Dermis blood vessel endothelial cell (primary cell): ENCODE results near the gene CALM3. TPM values are rescaled to one million over a fixed set of nuclear protein-coding genes. Genes with fewer than 3 reads are reported as not detected.
A peak's percentile ranks its signal among the peaks of the same experiment; 100 is the strongest.

Experiments used
- DNase-seq: peaks from one replicate; pipeline ENCODE4 v3.0.0; 2010
- total RNA-seq: library from RNA; depleted of rRNA; stranded (reverse); fragments of >200 nt; gene quantifications from 2 replicates; pipeline ENCODE4 v1.2.3, GENCODE V29; 2014

CALM3 gene
- total RNA-seq, 1 donor from 2014 or later = 154 TPM

DNA sequence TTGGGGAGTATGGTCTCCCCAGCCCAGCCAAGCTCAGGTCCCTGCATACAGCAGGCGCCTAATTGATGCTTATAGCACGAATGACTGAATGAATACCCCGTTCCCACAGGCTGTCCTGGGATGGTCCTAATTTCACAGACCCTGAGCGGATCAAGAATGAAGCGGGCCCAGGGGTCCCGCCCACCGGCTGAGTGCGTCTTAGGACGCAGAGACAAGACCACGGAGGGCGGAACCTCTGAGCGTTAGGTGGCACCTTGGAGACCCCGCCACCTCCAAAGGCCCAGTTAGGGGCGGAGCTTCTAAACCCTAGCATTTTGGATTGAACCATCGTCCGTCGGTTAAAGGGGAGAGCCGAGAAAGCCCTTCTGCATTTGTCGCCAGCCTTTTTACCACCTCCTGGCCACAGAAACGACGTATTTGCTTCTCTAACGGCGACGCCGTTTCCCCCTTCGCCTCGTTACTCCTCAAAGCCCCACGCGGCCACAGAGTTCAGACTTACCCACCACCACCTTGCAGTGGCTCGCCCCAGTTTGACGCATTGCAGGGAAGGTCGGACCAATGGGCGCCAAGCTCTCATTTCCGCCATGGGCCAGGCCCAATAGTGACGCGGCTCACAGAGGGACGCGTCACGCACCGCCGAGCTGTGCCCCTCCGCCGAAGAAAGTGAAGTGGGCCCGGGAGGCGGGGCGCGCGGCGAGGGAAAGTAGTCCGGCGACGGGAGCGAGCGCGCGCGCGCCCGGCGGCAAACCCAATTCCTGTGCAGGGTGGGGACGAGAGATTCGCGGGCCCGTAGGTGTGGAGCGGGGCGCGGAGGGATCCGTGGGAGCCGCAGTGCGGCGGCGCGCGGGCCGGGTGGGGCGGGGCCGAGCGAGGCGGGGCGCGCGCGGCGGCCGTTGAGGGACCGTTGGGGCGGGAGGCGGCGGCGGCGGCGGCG lies 479 bp upstream of the CALM3 start:
- peak; percentile 99 for DNase-seq

DNA sequence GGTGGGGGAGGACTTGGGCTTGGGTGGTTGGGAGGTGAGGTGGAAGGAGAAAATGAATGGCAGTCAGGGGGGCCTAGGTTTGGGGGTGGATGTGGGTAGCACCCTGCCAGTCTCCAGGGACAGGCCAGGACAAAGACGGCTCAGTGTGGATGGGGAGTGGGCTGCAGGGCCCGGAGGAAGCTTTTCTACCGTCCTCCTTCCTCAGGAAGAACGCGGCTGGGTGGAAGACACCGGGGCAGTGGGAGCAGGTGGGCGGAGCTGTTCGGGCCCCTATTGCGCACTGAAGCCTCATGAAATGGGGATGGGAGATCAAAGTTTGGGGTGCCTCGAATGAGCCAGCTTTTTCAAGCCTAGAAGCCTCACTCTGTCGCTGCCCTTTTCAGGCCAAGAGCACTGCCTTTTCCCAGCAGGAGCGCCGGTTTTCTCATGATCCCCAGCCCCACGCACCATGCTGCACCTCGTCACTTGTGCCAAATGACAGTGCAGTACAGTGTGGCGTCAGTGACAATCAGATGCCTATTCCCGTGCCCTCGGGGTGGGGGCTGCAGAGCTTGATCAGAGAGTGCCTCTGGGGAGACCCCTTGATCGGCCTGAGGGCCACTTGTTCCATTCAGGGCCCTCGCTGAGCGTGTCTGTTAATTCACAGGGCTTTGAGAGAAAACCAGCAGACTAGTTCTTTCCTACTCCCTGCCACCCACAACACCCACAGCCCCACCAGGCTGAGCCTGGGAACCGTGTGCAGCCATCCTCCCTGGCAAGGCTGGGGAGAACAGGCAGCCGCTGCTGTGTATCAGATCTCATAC lies 1.5 kb downstream of the CALM3 start:
- no peak for DNase-seq

- DNase-seq = no peak
Measured at GRCh38 chr19:46603195-46603637, 2.1 kb downstream of the CALM3 start.

DNA sequence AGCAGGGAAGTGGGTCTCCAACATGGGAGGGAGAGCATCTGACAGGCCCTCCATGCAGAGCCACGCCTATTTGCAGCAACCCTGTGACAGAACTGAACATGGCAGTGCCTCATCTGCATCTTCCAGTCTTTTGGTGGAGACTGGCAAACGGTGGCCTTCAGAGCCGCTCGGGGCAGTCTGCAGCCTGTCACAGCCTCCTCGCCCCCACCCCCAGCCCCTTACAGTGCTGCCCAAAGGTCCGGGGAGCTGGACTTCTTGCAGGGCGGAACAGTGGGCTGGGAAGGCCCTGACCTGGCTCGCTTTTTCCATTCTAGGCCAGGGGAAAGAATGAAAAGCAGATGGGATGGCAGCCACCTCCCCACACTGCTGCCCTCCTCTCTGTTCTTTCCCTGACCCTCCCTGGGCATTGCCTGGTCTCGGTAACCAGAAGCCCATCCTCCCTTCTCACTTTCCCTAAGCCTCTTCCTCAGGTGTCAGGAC lies 2.7 kb downstream of the CALM3 start:
- DNase-seq = no peak

- DNase-seq = no peak
Measured at GRCh38 chr19:46604781-46605355, 3.7 kb downstream of the CALM3 start.

GRCh38 chr19:46605356-46605821 lies 4.3 kb downstream of the CALM3 start:
- no peak for DNase-seq

GRCh38 chr19:46606019-46606418 lies 4.9 kb downstream of the CALM3 start:
- no peak for DNase-seq

DNA sequence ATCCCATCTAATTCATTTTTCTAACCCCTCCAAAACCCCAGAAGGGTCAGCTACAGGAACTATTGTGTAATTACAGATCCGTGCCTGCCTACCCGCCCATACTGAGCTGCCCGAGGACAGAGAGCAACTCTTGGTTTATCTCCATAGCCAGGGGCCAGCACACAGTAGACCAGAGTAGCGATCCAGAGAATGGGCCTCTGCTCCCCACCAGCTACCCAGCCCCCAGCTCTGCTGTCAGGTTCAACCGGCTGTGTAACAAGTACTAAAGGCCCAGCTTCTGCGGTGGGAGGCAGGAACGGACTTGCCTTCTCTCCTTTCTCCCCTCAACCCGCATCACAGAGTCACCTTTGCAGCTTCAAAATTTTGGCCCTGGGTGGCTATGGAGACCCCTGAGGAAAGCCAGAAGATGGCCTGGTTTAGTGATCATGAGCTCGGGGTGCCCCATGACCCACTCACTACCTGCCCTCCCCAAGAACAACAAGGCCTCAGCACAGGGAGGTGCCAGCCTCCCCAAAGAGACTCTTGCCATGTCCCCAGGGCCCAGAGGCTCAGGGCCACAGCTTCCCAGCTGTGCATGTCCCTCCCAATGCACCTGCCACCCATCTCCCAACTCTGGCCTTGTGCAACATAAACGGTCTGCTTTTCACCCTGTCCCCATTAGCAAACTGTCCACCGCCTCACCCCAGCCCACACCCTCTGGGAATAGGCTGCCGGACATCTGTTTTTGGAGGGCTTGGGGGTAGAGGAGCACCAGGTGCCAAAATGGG lies 5.7 kb downstream of the CALM3 start:
- no peak for DNase-seq

- no peak for DNase-seq
Measured at GRCh38 chr19:46607448-46607841, 6.3 kb downstream of the CALM3 start.

- DNase-seq = no peak
Measured at GRCh38 chr19:46608178-46608577, 7.0 kb downstream of the CALM3 start.

DNA sequence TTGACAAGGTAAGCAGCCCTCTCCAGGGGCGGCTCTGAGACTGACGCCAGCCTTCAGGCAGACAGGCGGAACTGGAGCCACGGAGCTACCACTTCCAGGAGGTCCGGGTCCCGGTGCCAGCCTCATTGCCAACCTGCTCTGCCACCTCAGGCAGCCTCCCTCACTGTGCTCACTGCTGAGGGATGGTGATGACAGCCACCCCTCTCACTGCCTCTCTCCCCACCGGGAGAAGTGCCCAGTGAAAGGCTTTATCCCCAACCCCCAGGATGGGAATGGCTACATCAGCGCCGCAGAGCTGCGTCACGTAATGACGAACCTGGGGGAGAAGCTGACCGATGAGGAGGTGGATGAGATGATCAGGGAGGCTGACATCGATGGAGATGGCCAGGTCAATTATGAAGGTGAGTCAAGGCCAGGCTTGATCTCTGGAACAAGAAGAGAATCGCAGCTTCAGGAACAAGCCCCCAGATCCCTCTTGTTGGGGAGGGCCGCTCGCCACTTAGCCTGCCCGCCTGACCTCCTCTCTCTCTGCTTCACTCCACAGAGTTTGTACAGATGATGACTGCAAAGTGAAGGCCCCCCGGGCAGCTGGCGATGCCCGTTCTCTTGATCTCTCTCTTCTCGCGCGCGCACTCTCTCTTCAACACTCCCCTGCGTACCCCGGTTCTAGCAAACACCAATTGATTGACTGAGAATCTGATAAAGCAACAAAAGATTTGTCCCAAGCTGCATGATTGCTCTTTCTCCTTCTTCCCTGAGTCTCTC lies 7.6 kb downstream of the CALM3 start:
- no peak for DNase-seq

DNA sequence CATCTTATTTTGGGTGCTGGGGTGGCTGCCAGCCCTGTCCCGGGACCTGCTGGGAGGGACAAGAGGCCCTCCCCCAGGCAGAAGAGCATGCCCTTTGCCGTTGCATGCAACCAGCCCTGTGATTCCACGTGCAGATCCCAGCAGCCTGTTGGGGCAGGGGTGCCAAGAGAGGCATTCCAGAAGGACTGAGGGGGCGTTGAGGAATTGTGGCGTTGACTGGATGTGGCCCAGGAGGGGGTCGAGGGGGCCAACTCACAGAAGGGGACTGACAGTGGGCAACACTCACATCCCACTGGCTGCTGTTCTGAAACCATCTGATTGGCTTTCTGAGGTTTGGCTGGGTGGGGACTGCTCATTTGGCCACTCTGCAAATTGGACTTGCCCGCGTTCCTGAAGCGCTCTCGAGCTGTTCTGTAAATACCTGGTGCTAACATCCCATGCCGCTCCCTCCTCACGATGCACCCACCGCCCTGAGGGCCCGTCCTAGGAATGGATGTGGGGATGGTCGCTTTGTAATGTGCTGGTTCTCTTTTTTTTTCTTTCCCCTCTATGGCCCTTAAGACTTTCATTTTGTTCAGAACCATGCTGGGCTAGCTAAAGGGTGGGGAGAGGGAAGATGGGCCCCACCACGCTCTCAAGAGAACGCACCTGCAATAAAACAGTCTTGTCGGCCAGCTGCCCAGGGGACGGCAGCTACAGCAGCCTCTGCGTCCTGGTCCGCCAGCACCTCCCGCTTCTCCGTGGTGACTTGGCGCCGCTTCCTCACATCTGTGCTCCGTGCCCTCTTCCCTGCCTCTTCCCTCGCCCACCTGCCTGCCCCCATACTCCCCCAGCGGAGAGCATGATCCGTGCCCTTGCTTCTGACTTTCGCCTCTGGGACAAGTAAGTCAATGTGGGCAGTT lies 8.6 kb downstream of the CALM3 start:
- DNase-seq = no peak

DNA sequence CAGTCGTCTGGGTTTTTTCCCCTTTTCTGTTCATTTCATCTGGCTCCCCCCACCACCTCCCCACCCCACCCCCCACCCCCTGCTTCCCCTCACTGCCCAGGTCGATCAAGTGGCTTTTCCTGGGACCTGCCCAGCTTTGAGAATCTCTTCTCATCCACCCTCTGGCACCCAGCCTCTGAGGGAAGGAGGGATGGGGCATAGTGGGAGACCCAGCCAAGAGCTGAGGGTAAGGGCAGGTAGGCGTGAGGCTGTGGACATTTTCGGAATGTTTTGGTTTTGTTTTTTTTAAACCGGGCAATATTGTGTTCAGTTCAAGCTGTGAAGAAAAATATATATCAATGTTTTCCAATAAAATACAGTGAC lies 9.3 kb downstream of the CALM3 start:
- no peak for DNase-seq

DNA sequence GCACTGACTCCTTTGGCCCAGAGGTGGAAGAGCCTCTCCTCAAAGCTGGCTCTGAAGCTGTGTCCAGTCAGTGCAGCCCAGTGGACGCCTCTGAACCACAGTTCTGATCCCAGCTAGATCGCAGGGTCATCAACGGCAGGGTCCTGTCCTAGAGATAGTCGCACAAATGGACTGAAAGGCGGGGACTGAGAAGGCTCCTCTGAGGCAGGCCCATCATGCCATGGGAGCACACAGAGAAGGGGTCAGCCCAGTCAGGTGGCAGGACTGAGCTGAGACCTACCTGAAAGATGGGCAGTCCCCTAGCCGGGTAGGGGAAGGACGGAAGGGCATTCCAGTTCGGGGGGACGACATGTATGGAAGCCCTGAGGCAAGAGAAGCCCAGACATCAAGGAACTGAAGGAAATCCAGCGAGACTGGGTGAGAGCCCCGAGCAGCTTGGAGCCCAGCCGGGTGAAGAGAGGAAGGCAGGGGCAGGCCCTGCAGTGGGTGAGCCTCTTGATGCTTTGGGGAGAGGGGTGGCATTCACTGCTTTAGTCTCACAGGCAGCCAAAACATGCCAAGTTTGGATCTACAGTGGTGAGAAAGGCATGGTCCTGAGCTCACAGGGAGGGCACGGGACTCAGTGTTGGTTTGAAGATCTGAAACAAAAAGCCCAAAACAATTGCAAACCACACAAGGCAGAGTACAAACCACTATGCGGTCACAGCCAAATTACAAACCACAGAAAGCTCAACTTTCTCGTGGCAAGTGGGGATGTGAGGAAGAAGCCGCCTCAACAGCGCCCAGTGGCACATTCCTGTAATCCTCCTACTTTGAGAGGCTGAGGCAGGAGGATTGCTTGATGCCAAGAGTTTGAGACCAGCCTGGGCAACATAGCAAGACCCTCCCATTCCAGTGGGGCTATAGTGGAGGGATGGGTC lies 10.0 kb downstream of the CALM3 start:
- no peak for DNase-seq

DNA sequence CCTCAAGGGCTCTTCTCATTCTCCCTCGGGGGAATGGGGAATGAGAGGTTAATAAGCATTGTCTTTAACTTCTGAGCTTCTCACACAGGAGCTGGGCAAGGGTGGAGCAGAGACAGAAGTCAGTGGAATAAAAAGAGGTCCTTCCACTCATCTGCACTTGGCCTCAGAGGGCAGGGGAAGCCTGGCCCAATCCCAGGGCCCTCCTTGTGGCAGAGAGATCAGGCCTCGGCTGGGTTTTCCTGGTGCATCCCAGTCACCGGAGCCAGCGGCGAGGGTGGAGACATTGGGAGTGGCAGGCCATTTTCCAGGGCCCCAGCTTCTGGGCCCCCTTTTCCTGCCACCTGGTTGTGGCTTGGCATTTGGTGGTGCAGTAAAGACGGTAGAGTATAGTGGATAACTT lies 10.6 kb downstream of the CALM3 start:
- no peak for DNase-seq

DNA sequence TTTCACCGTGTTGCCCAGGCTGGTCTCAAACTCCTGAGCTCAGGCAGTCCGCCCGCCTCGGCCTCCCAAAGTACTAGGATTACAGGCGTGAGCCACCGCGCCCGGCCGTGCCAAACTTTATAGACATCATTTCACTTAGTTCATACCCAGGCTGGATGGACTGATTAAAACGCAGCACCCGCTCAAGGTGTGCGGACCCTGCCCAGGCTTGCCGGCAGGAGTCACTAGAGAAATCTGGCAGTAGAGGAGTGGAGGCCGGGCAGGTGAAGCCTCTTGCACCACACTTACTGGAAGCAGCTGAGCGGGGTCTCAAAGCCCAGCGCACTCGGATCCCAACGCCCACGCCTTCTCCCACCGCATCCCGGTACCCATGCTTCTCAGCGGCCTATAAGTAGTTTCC lies 12.4 kb downstream of the CALM3 start:
- no peak for DNase-seq

DNA sequence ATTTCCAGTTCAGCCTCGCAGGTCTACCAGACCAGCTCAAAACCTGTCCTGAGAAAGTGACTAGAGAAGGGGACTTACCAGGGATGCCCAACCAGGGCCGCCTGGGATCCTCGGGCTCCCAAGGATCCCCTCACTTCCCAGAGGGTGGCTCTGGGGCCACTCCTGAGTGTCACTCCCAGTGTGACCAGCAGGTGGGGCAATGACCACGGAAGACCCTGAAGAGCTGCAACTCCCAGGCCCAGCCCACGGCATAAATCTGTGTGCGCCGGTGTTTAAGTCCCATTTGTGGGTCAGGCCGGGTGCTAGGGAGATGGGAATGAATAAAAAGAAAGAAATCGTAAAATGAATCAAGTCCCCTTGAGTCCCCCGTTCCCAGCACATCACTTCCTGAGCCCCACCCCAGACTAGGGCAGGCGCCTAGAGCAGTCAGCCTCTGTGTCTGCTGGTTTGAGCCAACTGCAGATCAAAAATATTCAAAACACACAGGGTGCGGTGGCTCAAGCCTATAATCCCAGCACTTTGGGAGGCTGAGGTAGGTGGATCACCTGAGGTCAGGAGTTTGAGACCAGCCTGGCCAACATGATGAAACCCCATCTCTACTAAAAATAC lies 13.1 kb downstream of the CALM3 start:
- DNase-seq = peak; percentile 91

DNA sequence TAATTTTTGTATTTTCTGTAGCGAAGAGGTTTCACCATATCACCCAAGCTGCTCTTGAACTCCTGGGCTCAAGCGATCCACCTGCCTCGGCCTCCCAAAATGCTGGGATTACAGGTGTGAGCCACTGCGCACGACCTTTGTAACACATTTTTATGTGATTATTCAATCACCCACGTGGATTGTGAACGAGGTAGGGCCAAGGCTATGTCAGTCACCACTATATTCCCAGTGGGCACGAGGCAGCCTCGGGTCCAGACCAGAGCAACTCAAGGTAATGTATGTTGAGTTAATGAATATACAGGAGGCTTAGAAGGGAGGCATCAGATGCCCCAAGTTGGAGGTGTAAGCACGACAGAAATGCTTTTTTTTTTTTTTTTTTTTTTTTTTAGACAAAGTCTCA lies 14.8 kb downstream of the CALM3 start:
- DNase-seq = no peak
